IMR-90 (cell line): ENCODE measurements around the gene DSCAML1. TPM values are rescaled to one million over a fixed set of nuclear protein-coding genes. Genes with fewer than 3 reads are reported as not detected.

Experiments used
- ATAC-seq: fragments of 200-7000 bp; cut with Tn5 transposase; 2 replicates; pipeline ENCODE4 v1.9.1; 2020; ENCODE audit warnings: low read depth, mild to moderate bottlenecking, moderate library complexity
- BruUV-seq: library from RNA; stranded (reverse); fragments of 400-500 nt; replicated peaks from 2 replicates; lab custom pipeline; 2021; lab: Mats Ljungman, UMichigan
- CTCF ChIA-PET: fragments of 300-600 bp; formaldehyde crosslinking; extraction: SDS; loops from one replicate; lab custom pipeline; 2021; ENCODE audit warnings: antibody characterized with exemption; lab: Yijun Ruan, JAX
- POLR2A ChIA-PET: fragments of 300-600 bp; sonication (Branson Sonifier 250); formaldehyde crosslinking; loops from one replicate; lab custom pipeline; 2022; ENCODE audit warnings: antibody characterized with exemption; ENCODE audit not compliant: unreplicated experiment; lab: Charles Lee
- DNase-seq: peaks from one replicate; pipeline ENCODE4 v3.0.0; 2013
- H2AFZ ChIP-seq: replicated peaks from 2 replicates; pipeline ENCODE3; 2013; ENCODE audit warnings: low read length, mild to moderate bottlenecking; ENCODE audit not compliant: poor library complexity
- H2AK5ac ChIP-seq: 2 replicates; pipeline ENCODE4 v1.6.1; 2013; ENCODE audit warnings: low read depth, low read length, inconsistent platforms
- H2AK9ac ChIP-seq: replicated peaks from 2 replicates; pipeline ENCODE3; 2013; ENCODE audit warnings: mild to moderate bottlenecking, low read depth, low read length, moderate library complexity; ENCODE audit not compliant: poor library complexity
- H2BK120ac ChIP-seq: 2 replicates; pipeline ENCODE4 v1.6.1; 2013; ENCODE audit warnings: low read depth, low read length, inconsistent platforms
- H2BK15ac ChIP-seq: 3 replicates; pipeline ENCODE4 v1.6.1; 2013; ENCODE audit warnings: low read depth, low read length, inconsistent platforms
- H2BK20ac ChIP-seq: 2 replicates; pipeline ENCODE4 v1.6.1; 2013; ENCODE audit warnings: low read depth, mild to moderate bottlenecking, inconsistent platforms, low read length, moderate library complexity
- H2BK5ac ChIP-seq: 2 replicates; pipeline ENCODE4 v1.6.1; 2013; ENCODE audit warnings: mild to moderate bottlenecking, low read depth, low read length, inconsistent platforms; ENCODE audit not compliant: poor library complexity, severe bottlenecking
- H3K14ac ChIP-seq: replicated peaks from 2 replicates; pipeline ENCODE4 v1.6.1; 2013; ENCODE audit warnings: low read depth, low read length, inconsistent platforms
- H3K18ac ChIP-seq: 2 replicates; pipeline ENCODE4 v1.6.1; 2013; ENCODE audit warnings: low read depth, low read length, control low read depth
- H3K23ac ChIP-seq: 2 replicates; pipeline ENCODE4 v1.6.1; 2013; ENCODE audit warnings: low read depth, low read length, inconsistent platforms
- H3K27ac ChIP-seq: 2 replicates; pipeline ENCODE4 v1.5.1; 2013; ENCODE audit warnings: mild to moderate bottlenecking, control low read depth, low read length; ENCODE audit not compliant: insufficient read depth
- H3K27me3 ChIP-seq: 2 replicates; pipeline ENCODE4 v1.6.1; 2013; ENCODE audit warnings: low read length; ENCODE audit not compliant: control insufficient read depth, insufficient read depth
- H3K36me3 ChIP-seq: 2 replicates; pipeline ENCODE4 v1.6.1; 2013; ENCODE audit warnings: low read length, mixed read lengths; ENCODE audit not compliant: control insufficient read depth, insufficient read depth
- H3K4ac ChIP-seq: 2 replicates; pipeline ENCODE4 v1.6.1; 2013; ENCODE audit warnings: low read depth, low read length, inconsistent platforms
- H3K4me1 ChIP-seq: 2 replicates; pipeline ENCODE4 v1.6.1; 2013; ENCODE audit warnings: low read length, mixed read lengths; ENCODE audit not compliant: control insufficient read depth, insufficient read depth
- H3K4me2 ChIP-seq: 2 replicates; pipeline ENCODE4 v1.6.1; 2013; ENCODE audit warnings: low read depth, mild to moderate bottlenecking, control low read depth, low read length, moderate library complexity
- H3K4me3 ChIP-seq: 2 replicates; pipeline ENCODE4 v1.5.1; 2013; ENCODE audit warnings: low read depth, mild to moderate bottlenecking, control low read depth, low read length, moderate library complexity; ENCODE audit not compliant: insufficient read depth
- H3K56ac ChIP-seq: 2 replicates; pipeline ENCODE4 v1.6.1; 2013; ENCODE audit warnings: low read length, inconsistent platforms; ENCODE audit not compliant: insufficient read depth; ENCODE audit errors: extremely low read depth
- H3K79me1 ChIP-seq, 2 experiments: 2 replicates each; pipeline ENCODE4 v1.6.1; 2013; ENCODE audit warnings: low read length in 2 of 2, inconsistent platforms in 1 of 2, low read depth in 1 of 2
- H3K9ac ChIP-seq: 2 replicates; pipeline ENCODE4 v1.6.1; 2013; ENCODE audit warnings: low read depth, low read length, control low read depth
- H3K9me1 ChIP-seq: 2 replicates; pipeline ENCODE4 v1.6.1; 2013; ENCODE audit warnings: low read length, inconsistent platforms; ENCODE audit not compliant: insufficient read depth
- H3K9me3 ChIP-seq: 2 replicates; pipeline ENCODE4 v1.6.1; 2013; ENCODE audit warnings: low read length; ENCODE audit not compliant: control insufficient read depth, insufficient read depth
- H4K20me1 ChIP-seq: 2 replicates; pipeline ENCODE4 v1.6.1; 2013; ENCODE audit warnings: low read length, inconsistent platforms; ENCODE audit not compliant: insufficient read depth
- H4K5ac ChIP-seq: 2 replicates; pipeline ENCODE4 v1.6.1; 2013; ENCODE audit warnings: mild to moderate bottlenecking, low read depth, low read length, control low read depth
- H4K8ac ChIP-seq, 2 experiments: 2 replicates each; pipeline ENCODE4 v1.6.1; 2013; ENCODE audit warnings: low read depth in 2 of 2, low read length in 2 of 2, control low read depth in 1 of 2, inconsistent platforms in 1 of 2
- H4K91ac ChIP-seq: 2 replicates; pipeline ENCODE4 v1.6.1; 2013; ENCODE audit warnings: low read depth, low read length, inconsistent platforms; ENCODE audit not compliant: insufficient read depth
- BHLHE40 ChIP-seq: fragments of 150-350 bp; IDR thresholded peaks from 2 replicates; pipeline ENCODE4 v1.6.1; 2016; ENCODE audit warnings: mild to moderate bottlenecking, low read depth, low read length
- CEBPB ChIP-seq: IDR thresholded peaks from 2 replicates; pipeline ENCODE4 v1.6.1; 2012; ENCODE audit warnings: low read depth, low read length, improper control_type of control experiment
- CTCF ChIP-seq: conservative IDR thresholded peaks from 2 replicates; pipeline ENCODE4 v1.5.1; 2012; ENCODE audit warnings: mild to moderate bottlenecking, low read depth, low read length, improper control_type of control experiment
- ELK1 ChIP-seq: fragments of 150-350 bp; IDR thresholded peaks from 2 replicates; pipeline ENCODE4 v1.6.1; 2016; ENCODE audit warnings: low read depth, mild to moderate bottlenecking, low read length, moderate library complexity, borderline replicate concordance
- FOS ChIP-seq: fragments of 150-350 bp; IDR thresholded peaks from 2 replicates; pipeline ENCODE4 v1.6.1; 2016; ENCODE audit warnings: low read depth, low read length
- MAFK ChIP-seq: IDR thresholded peaks from 2 replicates; pipeline ENCODE4 v1.6.1; 2012; ENCODE audit warnings: low read depth, low read length, improper control_type of control experiment
- MXI1 ChIP-seq: IDR thresholded peaks from 2 replicates; pipeline ENCODE4 v1.6.1; 2012; ENCODE audit warnings: low read depth, mild to moderate bottlenecking, low read length, moderate library complexity, borderline replicate concordance
- POLR2A ChIP-seq: IDR thresholded peaks from 2 replicates; pipeline ENCODE4 v1.6.1; 2012; ENCODE audit warnings: mild to moderate bottlenecking, low read depth, low read length
- RCOR1 ChIP-seq: IDR thresholded peaks from 2 replicates; pipeline ENCODE4 v1.6.1; 2012; ENCODE audit warnings: mild to moderate bottlenecking, low read length, improper control_type of control experiment; ENCODE audit not compliant: insufficient replicate concordance
- RFX5 ChIP-seq: IDR thresholded peaks from 2 replicates; pipeline ENCODE4 v1.8.0; 2012; ENCODE audit warnings: low read depth, mild to moderate bottlenecking, low read length, moderate library complexity
- SMC3 ChIP-seq: fragments of 150-350 bp; IDR thresholded peaks from 2 replicates; pipeline ENCODE4 v1.6.1; 2016; ENCODE audit warnings: low read depth, mild to moderate bottlenecking, antibody characterized with exemption, low read length, moderate library complexity
- WGBS, 2 experiments: methylation state at CpG; one replicate each; pipeline versions ENCODE4 v1.1.5 to v1.1.7; 2013; ENCODE audit warnings: missing lambda C conversion rate in 2 of 2; ENCODE audit not compliant: insufficient read length in 1 of 2; ENCODE audit errors: extremely low coverage in 2 of 2; 5-methylcytosine and 5-hydroxymethylcytosine counted together
- dilution Hi-C: fragments of 300-500 bp; cut with HindIII; formaldehyde crosslinking; loops from one replicate; pipeline ENCODE4 v1.14.3; 2018; ENCODE audit warnings: low sequenced_read_pairs; ENCODE audit not compliant: unreplicated experiment
- in situ Hi-C: fragments of 300-500 bp; cut with MboI; formaldehyde crosslinking; loops from 3 replicates; pipeline ENCODE4 v1.14.3; 2019; ENCODE audit warnings: low sequenced_read_pairs, inconsistent platforms, mixed read lengths
- intact Hi-C: fragments of 100-400 bp; cut with micrococcal nuclease; formaldehyde crosslinking; loops from 2 replicates; pipeline ENCODE4 v1.10.0; 2022
- polyA plus RNA-seq, 3 experiments: library from polyadenylated mRNA; depleted of rRNA; stranded (reverse); fragments of >200 nt; gene quantifications; 2 replicates each; pipeline ENCODE4 v1.2.3, GENCODE V29; 2012; ENCODE audit warnings: low replicate concordance in 1 of 3
- total RNA-seq: library from RNA; depleted of rRNA; stranded (reverse); fragments of >200 nt; gene quantifications from 2 replicates; pipeline ENCODE4 v1.2.3, GENCODE V29; 2012

The DSCAML1 gene
- total and polyA plus RNA-seq, 2 of the 4 experiments (the other 2 are of a cell fraction) = not detected

- no peaks in the 10 kb centered on the region for H3K4me1 ChIP-seq
- no peak overlapping the region for H3K23ac ChIP-seq
- H3K18ac ChIP-seq = no peak overlapping the region
- intact Hi-C loops (no loop called here), dilution Hi-C loops (no loop called here), in situ Hi-C loops (no loop called here)
- H2BK15ac ChIP-seq = no peak overlapping the region
- H3K4me2 ChIP-seq = no peak overlapping the region
- no peak overlapping the region for H2BK20ac ChIP-seq
- DNase-seq (no peak), ATAC-seq (no peak)
- H3K9me3 ChIP-seq = no peaks in the 10 kb centered on the region
- no peak overlapping the region for H3K4ac ChIP-seq
- no CpG with 5 or more reads among the region's 3 CpGs for WGBS, 2 experiments
- no TSS peak for BruUV-seq
- H2BK120ac ChIP-seq = no peak overlapping the region
- H3K4me3 ChIP-seq = no peak overlapping the region
- H3K9me1 ChIP-seq = no peaks in the 10 kb centered on the region
- H2BK5ac ChIP-seq = no peak overlapping the region
- ChIA-PET POLR2A (no interaction called here), CTCF (no interaction called here)
- H2AK9ac ChIP-seq = no peak overlapping the region
- no peak overlapping the region for H3K14ac ChIP-seq
- H4K91ac ChIP-seq = no peak overlapping the region
- H3K79me1 ChIP-seq = no peaks in the 10 kb centered on the region
- no peak overlapping the region for H2AFZ ChIP-seq
- H3K56ac ChIP-seq = no peak overlapping the region
- no peaks in the 10 kb centered on the region for H3K36me3 ChIP-seq
- no peak overlapping the region for H4K8ac ChIP-seq
- no peak overlapping the region for H2AK5ac ChIP-seq
- no peak overlapping the region for H3K9ac ChIP-seq
- H3K27ac ChIP-seq = no peak overlapping the region
- no peaks in the 10 kb centered on the region for H4K20me1 ChIP-seq
- no peak overlapping the region for H4K5ac ChIP-seq
- TF ChIP-seq CTCF (no peak), SMC3 (no peak), POLR2A (no peak), MXI1 (no peak), ELK1 (no peak), FOS (no peak), CEBPB (no peak), RFX5 (no peak), RCOR1 (no peak), MAFK (no peak), BHLHE40 (no peak)
- peaks cover 4% of the 10 kb centered on the region for H3K27me3 ChIP-seq
Measured at GRCh38 chr11:117774553-117774952, 22.5 kb downstream of the DSCAML1 start.
